ENCODE data around the gene SMDT1. TPM values are rescaled to one million over a fixed set of nuclear protein-coding genes. Genes with fewer than 3 reads are reported as not detected.
"Not testable (repeated sequence)": the region's sequence is repeated elsewhere in the genome, so short reads cannot be mapped to it uniquely, and the experiment has no call there.

SMDT1 gene
- total RNA-seq, 1 experiment from 2014 or later = 18.3 TPM

DNA sequence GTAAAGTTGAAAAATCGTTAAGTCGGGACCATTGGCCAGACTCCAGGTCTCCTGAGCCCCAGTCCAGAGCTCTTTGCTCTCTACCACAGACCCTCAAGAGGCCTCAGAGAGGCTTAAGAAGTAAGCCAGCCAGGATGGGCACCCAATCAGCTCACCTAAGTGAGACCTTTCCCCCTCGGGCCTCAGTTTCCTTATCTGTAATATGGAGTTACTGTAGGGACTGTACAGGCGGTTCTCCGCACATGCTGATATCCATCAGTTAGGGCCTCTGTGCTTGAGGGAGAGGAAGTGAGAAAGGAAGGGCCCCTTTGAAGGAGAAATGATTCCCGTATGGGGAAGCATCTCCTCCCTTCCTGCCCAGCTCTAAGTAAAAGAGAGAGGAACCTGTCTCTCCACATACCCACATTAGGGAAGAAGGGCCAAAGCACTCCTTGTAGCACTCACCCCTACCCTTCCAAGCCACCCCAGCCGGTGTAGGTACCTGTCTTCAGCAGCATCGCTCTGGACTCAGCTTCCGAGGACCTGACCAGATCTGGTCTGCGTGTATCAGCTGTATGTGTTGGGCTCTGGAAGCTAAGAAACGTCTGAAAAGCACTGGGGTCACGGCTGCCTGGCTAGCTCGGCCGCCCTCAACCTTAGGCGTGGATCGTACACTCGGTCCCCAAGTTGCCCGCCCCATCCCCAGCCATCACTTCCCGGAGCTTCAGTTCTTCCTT, 9.5 kb upstream of the SMDT1 start:
- peak overlapping the region; percentile 98 for H3K4me2 ChIP-seq (ENCODE audit: low read length)
- no peaks in the 10 kb centered on the region for H3F3A ChIP-seq (ENCODE audit: low read length, unreplicated experiment)
- H3K9me2 ChIP-seq (replicated peaks; ENCODE audit: low read length) = no peaks in the 10 kb centered on the region
- intact Hi-C loops (cut with micrococcal nuclease) = loop anchor here (2.0 kb wide), 1 partner anchor 103 kb away; no protein-coding TSS in a partner anchor
- TSS peak; percentile 85 for BruUV-seq (replicated peaks)
- H3K36me3 ChIP-seq (ENCODE audit: low read depth, low read length) = no peaks in the 10 kb centered on the region
- H3K27me3 ChIP-seq (ENCODE audit: low read length) = no peaks in the 10 kb centered on the region
- POLR2A ChIA-PET (ENCODE audit: unreplicated experiment) = interaction anchor here (0.7 kb wide), 1 partner anchor 11 kb away, joined by 4 read pairs; no protein-coding TSS in a partner anchor
- DNase-seq (no peak), ATAC-seq (peak; percentile 18)
- peak overlapping the region; percentile 77 for H3K4me3 ChIP-seq (ENCODE audit: low read length)
- peaks cover 7% of the 10 kb centered on the region; the same call in 1 of the 2 replicates for H3K79me2 ChIP-seq (ENCODE audit: low read length)
- TF ChIP-seq EZH2phosphoT487 (IDR thresholded peaks at IDR 0.05; ENCODE audit: borderline replicate concordance, low read length) (no peak), EZH2 (IDR thresholded peaks at IDR 0.05; ENCODE audit: low read length, unreplicated experiment) (no peak)
- TF ChIP-seq, protein P1, sequence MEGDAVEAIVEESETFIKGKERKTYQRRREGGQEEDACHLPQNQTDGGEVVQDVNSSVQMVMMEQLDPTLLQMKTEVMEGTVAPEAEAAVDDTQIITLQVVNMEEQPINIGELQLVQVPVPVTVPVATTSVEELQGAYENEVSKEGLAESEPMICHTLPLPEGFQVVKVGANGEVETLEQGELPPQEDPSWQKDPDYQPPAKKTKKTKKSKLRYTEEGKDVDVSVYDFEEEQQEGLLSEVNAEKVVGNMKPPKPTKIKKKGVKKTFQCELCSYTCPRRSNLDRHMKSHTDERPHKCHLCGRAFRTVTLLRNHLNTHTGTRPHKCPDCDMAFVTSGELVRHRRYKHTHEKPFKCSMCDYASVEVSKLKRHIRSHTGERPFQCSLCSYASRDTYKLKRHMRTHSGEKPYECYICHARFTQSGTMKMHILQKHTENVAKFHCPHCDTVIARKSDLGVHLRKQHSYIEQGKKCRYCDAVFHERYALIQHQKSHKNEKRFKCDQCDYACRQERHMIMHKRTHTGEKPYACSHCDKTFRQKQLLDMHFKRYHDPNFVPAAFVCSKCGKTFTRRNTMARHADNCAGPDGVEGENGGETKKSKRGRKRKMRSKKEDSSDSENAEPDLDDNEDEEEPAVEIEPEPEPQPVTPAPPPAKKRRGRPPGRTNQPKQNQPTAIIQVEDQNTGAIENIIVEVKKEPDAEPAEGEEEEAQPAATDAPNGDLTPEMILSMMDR (conservative IDR thresholded peaks at IDR 0.05; ENCODE audit: low read depth, low read length) = no peak
- peaks cover 14% of the 10 kb centered on the region for H3K4me1 ChIP-seq (ENCODE audit: insufficient read depth, low read length)
- peak overlapping the region; percentile 19; the same call in 1 of the 2 replicates for H3K27ac ChIP-seq (ENCODE audit: low read length)
- H4K20me1 ChIP-seq (ENCODE audit: low read length) = no peaks in the 10 kb centered on the region
- peak overlapping the region; percentile 70 for H3K9ac ChIP-seq (ENCODE audit: low read length)
- H2AFZ ChIP-seq (ENCODE audit: low read length) = peak overlapping the region; percentile 75
- CTCF ChIA-PET = no interaction called here
- H3K9me3 ChIP-seq (ENCODE audit: low read length) = no peaks in the 10 kb centered on the region

- BruUV-seq (replicated peaks) = TSS peak; percentile 89
- H3K27me3 ChIP-seq (ENCODE audit: low read length) = no peaks in the 10 kb centered on the region
- peak within 1 kb of the TSS; percentile 77 for H3K4me3 ChIP-seq (ENCODE audit: low read length)
- peaks cover 7% of the 10 kb centered on the region; the same call in 1 of the 2 replicates for H3K79me2 ChIP-seq (ENCODE audit: low read length)
- peaks cover 14% of the 10 kb centered on the region for H3K4me1 ChIP-seq (ENCODE audit: insufficient read depth, low read length)
- H3F3A ChIP-seq (ENCODE audit: low read length, unreplicated experiment) = no peaks in the 10 kb centered on the region
- CTCF ChIA-PET = no interaction called here
- no peaks in the 10 kb centered on the region for H3K9me3 ChIP-seq (ENCODE audit: low read length)
- intact Hi-C loops (cut with micrococcal nuclease) = loop anchor here (2.0 kb wide), 1 partner anchor 104 kb away; no protein-coding TSS in a partner anchor
- peak within 1 kb of the TSS; percentile 98 for H3K4me2 ChIP-seq (ENCODE audit: low read length)
- no peaks in the 10 kb centered on the region for H4K20me1 ChIP-seq (ENCODE audit: low read length)
- no peak for TF ChIP-seq EZH2phosphoT487 (IDR thresholded peaks at IDR 0.05; ENCODE audit: borderline replicate concordance, low read length)
- TF ChIP-seq, protein P1 (conservative IDR thresholded peaks at IDR 0.05; ENCODE audit: low read depth, low read length) = no peak
- TF ChIP-seq EZH2 (IDR thresholded peaks at IDR 0.05; ENCODE audit: low read length, unreplicated experiment) = no peak
- H3K9me2 ChIP-seq (replicated peaks; ENCODE audit: low read length) = no peaks in the 10 kb centered on the region
- POLR2A ChIA-PET (ENCODE audit: unreplicated experiment) = interaction anchor here (0.7 kb wide), 1 partner anchor 10 kb away, joined by 4 read pairs; no protein-coding TSS in a partner anchor
- H3K36me3 ChIP-seq (ENCODE audit: low read depth, low read length) = no peaks in the 10 kb centered on the region
- H2AFZ ChIP-seq (ENCODE audit: low read length) = peak within 1 kb of the TSS; percentile 75
- peak within 1 kb of the TSS; percentile 19 for H3K27ac ChIP-seq (ENCODE audit: low read length)
- peak within 1 kb of the TSS; percentile 70 for H3K9ac ChIP-seq (ENCODE audit: low read length)
- DNase-seq (peak; percentile 94), ATAC-seq (peak; percentile 98)
Measured at GRCh38 chr22:42070517-42071422, 8.7 kb upstream of the SMDT1 start, which contains the start of gene NAGA. Gene NAGA (minus strand): TSS chr22:42070812. CDS start chr22:42070297, 515 bp downstream.

- H3K9me3 ChIP-seq (ENCODE audit: low read length); BruUV-seq (replicated peaks); H3K9me2 ChIP-seq (replicated peaks; ENCODE audit: low read length); H3K27me3 ChIP-seq (ENCODE audit: low read length); CTCF ChIA-PET; DNase-seq; H3K27ac ChIP-seq (ENCODE audit: low read length); H4K20me1 ChIP-seq (ENCODE audit: low read length); POLR2A ChIA-PET (ENCODE audit: unreplicated experiment); H3K36me3 ChIP-seq (ENCODE audit: low read depth, low read length); H3K79me2 ChIP-seq (ENCODE audit: low read length); ATAC-seq; H3F3A ChIP-seq (ENCODE audit: low read length, unreplicated experiment): not testable (repeated sequence)
- intact Hi-C loops (cut with micrococcal nuclease) = loop anchor here (2.0 kb wide), 1 partner anchor 105 kb away; no protein-coding TSS in a partner anchor
- peak overlapping the region; percentile 75 for H2AFZ ChIP-seq (ENCODE audit: low read length)
- peak overlapping the region; percentile 98 for H3K4me2 ChIP-seq (ENCODE audit: low read length)
- peak overlapping the region; percentile 77 for H3K4me3 ChIP-seq (ENCODE audit: low read length)
- H3K4me1 ChIP-seq (ENCODE audit: insufficient read depth, low read length) = peaks cover 14% of the 10 kb centered on the region
- H3K9ac ChIP-seq (ENCODE audit: low read length) = peak overlapping the region; percentile 70
Measured at GRCh38 chr22:42071508-42071907, 8.0 kb upstream of the SMDT1 start.

Data from PC-3 (cell line).